OCI-LY3 (cell line): ENCODE results near the gene MPL.

Experiments used
- CTCF ChIP-seq: fragments of 200-600, 300-600 bp; sonication (generic); IDR thresholded peaks from 2 replicates; pipeline ENCODE4 v1.5.1; 2014; ENCODE audit warnings: antibody characterized with exemption, low read length, low read depth
- EZH2phosphoT487 ChIP-seq: fragments of 200-600 bp; shearing (Covaris generic); IDR thresholded peaks from 2 replicates; pipeline ENCODE4 v1.6.1; 2018; ENCODE audit warnings: antibody characterized with exemption, mixed run types, low read depth

- TF ChIP-seq CTCF: no peak
- no peak for TF ChIP-seq EZH2phosphoT487
Measured at GRCh38 chr1:43312663-43313515, 24.7 kb upstream of the MPL start.
